NCI-H2196 treated with DMSO at 0.1 percent for 48 hours (cell line): Measurements from ENCODE around the gene KLHL22.
"Not testable (repeated sequence)": the region's sequence is repeated elsewhere in the genome, so short reads cannot be mapped to it uniquely, and the experiment has no call there.

ENCODE experiments used
- DNase-seq: peaks from one replicate; lab custom pipeline; 2025; ENCODE audit not compliant: unreplicated experiment; lab: John Stamatoyannopoulos, UW

Gene KLHL22

DNA sequence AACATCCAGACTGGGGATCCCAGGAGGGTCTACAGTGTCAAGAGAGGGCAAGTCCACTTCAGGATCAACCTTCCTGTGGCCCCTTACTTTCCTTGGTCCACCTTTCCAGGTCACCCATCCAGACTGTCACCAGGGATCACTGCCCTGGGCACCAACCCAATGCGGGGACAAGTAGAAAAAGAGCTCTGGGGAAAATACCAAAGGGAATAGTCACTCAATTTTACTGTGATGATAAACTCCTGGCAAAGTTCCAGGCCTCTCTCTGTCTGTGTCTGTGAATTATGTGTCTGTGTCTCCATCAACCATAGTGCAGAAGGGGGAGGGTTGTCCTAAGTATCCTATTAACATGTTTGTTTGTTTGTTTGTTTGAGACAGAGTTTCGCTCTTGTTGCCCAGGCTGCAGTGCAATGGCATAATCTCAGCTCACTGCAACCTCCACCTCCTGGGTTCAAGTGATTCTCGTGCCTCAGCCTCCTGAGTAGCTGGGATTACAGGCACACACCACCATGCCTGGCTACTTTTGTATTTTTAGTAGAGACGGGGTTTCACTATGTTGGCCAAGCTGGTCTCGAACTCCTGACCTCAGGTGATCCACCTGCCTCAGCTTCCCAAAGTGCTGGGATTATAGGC lies 8.8 kb upstream of the KLHL22 start:
- DNase-seq = not testable (repeated sequence)

DNA sequence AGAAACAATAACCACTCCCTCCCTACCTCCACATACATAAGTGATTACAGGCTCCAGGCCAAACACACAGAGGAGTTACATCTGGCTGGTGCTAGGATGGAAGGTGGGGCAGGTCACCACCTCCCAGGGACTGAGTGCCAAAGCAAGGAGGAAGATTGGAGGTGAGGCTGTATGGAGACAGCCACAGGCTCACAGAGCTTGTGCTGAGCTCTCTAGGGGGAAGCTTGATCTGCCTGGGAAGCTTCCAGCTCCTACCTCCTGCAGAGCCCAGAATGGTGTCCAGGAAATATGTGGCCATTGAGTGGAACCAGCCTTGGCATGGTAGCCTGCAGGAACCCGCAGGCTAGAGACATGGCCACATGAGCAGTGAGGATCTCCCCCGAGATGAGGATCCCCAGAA lies 8.2 kb upstream of the KLHL22 start:
- no peak for DNase-seq

DNA sequence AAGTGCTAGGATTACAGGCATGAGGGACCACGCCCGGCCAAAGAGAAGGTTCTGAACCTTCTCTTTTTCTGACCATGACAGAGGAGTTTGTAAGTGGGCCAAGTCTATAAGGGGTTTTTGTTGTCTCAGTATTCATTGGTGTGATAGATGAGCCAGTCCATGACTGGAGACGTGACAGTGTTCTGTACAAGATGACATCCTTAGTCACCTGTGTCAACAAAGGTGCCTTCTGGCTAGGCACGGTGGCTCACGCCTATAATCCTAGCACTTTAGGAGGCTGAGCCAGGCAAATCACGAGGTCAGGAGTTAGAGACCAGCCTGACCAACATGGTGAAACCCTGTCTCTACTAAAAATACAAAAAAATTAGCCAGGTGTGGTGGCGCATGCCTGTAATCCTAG lies 4.2 kb upstream of the KLHL22 start:
- DNase-seq = no peak

DNA sequence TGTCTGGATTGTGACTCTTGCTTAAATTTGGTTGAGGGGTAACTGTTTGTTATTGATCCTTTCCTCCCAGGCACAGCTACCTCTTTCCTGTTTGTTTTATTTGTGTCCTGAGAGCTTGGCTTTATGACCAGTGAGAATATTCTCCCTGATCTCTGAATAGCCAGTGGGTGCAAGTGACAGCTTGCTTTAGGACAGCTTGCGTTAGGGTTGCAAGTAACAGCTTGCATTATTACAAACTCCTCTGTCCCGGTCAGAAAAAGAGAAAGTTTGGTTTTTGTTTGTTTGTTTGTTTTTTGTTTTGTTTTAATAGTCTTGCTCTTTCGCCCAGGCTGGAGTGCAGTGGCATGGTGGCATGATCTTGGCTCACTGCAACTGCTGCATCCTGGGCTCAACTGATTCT lies 3.3 kb upstream of the KLHL22 start:
- DNase-seq = no peak

DNA sequence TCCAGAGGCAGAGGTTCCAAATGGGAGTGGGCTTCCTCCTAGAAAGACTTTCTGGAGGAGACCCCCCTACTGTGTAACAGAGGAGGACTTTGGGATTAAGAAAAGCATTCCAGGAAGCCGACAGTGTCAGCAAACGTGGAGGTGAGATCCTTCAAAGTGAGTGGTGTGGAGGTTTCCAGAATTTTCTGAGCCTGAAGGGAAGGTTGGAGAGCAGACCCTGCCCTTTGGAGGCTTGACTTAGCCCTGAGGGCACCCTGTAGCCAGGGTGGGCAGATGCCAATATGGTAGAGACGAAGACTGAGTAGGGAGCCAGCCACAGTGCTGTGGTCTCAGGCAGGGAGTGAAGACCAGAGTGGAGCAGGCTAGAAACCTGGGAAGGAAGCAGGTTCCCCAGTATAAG lies 1.8 kb upstream of the KLHL22 start:
- DNase-seq = no peak

DNA sequence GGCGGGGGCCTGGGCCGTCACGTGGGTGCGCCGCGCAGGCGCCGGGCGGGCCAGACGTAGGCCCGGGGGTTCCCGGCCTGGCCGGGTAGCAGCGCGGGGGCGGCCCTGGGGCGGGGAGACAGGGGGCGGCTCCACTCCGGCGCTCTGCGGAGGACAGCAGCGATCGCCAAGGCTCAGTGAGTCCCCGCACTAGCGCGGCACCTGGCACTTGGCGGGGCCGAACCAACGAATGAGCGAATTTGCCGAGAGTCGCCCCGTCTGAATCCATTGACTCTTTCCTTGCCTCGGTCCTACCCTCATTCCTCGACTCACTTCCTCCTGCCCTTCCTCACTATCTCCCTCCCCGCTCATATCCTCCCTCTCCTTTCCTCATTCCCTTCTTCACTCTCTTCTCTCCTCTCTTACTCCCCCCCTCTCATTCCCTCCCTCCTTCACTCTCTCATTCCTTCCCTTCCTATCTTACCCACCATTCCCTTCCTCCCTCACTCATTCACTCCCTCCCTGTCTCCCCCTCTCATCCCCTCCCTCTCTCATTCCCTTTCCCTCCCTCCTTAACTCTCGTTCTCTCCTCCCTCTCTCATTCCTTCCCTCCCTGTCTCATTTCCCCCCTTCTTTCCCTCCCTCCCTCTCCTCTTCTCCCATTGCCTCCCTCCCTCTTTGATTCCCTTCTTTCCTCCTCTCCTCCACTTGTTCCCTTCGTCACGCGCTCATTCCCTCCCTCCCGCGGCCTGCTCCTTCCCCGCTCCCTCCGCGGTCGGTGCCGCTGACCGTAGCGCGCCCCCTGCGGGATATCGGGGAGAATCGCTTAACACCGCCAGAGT lies 476 bp upstream of the KLHL22 start:
- peak; percentile 91 for DNase-seq

DNA sequence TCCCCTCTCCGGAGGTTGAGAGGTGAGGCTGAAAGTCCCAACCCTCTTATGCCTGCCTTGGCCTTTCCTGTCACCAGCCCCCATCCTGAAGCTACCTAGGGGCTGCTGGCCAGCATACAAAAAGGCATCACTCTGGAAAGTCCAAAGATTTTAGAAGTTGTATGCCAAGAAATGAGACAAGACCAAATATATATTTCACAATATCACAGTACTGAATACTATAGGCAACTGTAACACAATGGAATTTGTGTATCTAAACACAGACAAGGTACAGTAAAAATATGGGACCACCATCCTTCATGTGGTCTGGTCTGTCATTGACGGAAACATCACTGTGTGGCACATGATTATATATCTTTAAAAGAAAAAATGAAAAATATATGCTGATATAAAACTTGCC lies 4.2 kb downstream of the KLHL22 start:
- no peak for DNase-seq

DNA sequence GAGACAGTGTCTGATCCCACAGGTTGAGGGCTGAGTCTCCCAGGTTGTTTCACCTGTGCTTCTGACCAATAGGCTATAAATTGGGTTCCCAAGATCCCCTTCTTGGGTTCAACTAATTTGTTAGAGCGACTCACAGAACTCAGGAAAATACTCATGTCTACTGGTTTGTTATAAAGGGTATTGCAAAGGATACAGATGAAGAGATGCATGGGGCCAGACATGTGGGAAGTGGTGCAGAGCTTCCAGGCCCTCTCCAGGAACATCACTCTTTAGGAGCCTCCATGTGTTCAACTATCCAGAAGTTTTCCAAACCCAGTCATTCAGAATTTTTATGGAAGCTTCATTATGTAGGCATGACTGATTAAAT lies 4.7 kb downstream of the KLHL22 start:
- no peak for DNase-seq

DNA sequence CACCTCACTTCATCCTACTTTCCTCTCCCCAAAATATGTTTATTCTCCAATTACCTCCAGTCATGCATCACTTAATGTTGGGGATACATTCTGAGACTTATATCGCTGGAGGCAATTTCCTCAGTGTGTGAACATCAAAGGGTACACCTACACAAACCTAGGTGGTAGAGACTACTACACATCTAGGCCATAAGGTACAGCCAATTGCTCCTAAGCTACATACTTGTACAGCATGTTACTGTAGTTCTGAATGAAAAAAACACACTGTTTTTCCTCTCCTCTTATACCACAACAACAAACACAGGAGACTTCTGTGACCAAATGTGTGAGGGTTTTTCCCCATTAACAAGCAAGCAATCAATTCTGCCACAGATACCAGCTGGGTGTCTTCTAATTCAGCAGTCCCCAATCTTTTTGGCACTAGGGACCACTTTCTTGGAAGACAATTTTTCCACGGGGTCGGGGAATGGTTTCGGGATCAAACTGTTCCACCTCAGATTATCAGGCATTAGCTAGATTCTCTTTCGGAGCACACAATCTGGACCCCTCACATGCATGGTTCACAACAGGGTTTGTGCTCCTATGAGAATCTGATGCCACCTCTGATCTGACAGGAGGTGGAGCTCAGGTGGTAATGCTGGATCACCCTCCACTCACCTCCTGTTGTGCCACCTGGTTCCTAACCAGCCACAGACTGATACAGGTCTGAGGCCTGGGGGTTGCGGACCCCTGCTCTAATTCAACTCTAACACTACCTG lies 5.2 kb downstream of the KLHL22 start:
- no peak for DNase-seq

DNA sequence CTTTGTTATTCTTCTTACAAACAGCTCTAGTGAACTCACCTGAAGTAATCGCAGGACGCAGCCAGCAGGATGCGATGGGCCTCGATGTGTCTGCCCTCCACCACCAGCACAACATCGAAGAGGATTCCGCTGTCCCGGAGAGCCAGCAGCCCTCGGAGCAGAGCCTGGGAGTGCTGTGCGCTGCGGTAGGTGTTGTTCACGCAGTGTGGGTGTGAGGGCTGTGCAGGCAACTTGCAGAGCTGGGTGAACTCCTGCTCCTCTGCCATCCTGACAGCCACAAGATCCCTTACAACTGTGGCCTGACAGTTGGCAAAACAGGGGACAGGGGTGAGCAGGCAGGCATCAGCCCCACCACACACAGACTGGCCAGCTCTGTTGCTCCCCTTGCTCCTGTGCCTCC lies 6.6 kb downstream of the KLHL22 start:
- no peak for DNase-seq

DNA sequence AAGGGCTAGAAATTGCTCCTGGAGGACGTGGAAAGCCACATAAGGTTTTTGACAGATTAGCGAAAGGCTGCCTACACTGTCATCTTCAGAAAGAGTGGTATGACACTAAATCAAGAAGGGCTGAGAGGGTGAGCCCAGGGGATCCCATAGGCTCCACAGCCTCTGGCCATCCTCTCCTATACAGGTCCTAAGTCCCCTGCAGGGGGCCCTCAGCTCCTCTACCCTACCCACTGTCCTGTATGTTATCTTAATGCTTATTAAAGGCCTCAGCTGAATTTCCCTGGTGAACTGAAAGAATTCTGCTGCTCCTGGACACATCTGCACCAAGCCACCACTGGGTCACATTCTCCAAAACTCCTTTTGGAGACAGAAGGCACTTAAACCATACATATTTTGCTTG lies 7.9 kb downstream of the KLHL22 start:
- DNase-seq = no peak

DNA sequence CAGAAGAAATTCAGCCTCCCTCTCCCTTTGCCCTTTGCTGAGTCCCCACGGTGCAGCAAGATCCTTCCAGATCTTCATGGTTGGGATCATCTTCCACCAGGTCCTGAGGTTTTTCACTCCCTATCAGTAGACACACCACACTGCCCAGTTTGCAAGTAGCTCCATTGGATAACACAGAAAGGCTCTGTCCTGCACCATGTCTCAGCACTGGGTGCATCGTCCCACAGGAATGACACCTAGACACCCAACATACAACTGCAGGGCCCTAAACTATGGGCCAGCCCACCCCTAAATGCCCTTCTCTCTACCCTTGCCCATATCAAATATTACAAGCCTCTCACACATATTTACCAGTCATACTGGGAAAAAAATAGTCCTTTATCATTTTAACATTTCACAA lies 9.4 kb downstream of the KLHL22 start:
- no peak for DNase-seq

DNA sequence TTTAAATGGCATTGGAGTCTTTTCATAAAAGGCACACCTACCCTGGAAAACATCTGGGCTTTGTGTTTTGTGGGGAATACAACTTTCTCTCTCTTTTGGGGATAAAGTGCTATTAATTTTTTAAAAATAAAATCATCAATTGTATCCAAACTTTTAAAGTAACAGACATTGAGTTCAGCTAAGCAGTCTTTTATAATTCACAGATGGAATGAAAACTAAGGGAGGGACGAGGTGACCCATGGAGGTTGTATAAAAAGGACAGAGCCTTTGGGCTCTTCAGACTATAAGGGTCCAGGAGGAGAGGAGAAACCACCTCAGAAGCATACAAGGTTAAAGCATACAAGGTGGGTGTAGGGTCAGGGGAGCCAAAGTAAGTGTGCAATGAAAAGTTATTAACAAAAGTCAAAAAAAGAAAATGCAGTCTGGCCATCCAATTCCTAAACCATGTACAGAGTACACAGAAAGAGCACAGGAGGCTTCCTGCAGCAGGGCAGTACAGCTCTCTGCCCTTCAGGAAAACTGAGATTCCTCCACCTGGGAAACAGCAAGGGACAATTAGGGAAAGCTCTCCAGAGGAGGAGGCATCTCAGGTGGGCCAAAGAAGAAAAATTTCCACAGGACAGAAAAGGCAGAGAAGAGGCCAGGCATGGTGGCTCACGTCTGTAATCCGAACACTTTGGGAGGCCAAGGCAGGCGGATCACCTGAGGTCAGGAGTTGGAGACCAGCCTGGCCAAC lies 10.5 kb downstream of the KLHL22 start:
- DNase-seq = no peak

DNA sequence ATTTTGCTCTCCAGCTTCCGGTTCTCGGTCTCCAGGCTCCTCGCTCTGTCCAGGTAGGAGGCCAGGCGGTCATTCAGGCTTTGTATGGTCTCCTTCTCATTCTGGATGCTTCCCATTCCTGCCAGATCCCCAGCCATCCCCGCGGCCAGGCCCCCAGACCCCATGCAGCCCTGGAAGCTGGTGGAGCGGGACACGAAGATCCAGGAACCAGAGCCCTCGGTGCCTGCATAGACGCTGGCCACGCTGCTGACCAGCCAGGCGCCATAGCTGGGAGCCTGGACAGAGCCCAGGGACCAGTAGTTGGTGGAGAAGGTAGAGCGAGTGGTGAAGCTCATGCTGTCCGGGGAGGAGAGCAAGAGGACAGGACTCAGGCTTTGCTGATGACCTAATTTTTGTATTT lies 11.8 kb downstream of the KLHL22 start:
- DNase-seq = no peak

DNA sequence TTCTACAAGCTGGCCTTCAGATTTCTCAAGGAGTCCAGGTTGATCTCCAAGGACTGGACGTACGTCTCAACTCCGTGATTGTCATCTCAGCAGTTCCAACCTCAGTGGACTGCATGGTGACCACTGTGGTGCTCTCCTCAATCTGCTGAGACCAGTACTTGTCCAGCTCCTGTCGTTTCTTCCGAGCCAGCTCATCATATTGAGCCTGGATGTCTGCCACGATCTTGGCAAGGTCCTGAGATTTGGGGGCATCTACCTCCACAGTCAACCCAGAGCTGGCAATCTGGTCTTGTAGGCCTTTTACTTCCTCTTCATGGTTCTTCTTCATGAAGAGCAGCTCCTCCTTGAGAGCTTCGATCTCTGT lies 12.5 kb downstream of the KLHL22 start:
- DNase-seq = not testable (repeated sequence)

DNA sequence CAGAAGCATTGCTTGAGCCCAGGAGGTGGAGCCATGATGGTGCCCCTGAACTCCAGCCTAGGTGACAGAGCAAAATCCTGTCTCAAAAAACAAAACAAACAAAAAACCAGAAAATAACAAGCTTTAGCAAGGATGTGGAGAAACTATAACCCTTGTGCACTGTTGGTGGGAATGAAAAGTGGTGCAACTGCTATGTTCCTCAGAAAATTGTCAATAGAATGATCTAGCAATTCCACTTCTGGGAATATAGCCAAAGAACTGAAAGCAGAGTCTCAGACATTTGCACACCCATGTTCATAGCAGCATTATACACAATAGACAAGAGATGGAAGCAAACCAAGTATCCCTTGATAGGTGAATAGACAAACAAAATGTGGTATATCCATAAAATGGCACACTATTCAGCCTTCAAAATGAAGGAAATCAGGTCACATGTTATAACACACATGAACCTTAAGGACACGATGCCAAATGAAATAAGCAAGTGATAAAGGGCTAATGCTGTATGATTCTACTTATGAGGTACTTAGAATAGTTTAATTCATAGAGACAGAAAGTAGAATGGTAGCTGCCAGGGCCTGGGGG lies 15.9 kb downstream of the KLHL22 start:
- no peak for DNase-seq

DNA sequence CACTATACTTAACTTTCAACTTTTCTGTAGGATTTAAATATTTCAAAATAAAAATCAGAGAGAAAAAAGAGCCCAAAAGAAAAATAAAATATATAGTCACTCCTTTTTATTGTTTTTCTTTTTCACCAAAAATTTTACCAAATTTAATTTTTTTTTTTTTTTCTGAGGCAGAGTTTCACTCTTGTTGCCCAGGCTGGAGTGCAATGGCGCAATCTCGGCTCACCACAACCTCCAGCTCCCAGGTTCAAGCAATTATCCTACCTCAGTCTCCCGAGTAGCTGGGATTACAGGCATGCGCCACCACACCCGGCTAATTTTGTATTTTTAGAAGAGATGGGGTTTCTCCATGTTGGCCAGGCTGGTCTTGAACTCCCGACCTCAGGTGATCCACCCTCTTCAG lies 17.5 kb downstream of the KLHL22 start:
- not testable (repeated sequence) for DNase-seq

DNA sequence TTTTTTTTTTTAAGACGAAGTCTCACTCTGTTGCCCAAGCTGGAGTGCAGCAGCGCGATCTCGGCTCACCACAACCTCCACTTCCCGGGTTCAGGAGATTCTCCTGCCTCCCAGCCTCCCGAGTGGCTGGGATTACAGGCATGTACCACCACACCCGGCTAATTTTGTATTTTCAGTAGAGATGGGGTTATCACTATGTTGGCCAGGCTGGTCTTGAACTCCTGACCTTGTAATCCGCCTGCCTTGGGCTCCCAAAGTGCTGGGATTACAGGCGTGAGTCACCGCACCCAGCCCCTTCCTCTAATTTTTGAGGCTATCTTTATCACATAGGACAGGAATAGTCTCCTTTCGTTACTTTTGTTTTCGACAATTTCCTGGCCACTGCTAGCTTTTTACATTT lies 20.0 kb downstream of the KLHL22 start:
- DNase-seq = not testable (repeated sequence)

DNA sequence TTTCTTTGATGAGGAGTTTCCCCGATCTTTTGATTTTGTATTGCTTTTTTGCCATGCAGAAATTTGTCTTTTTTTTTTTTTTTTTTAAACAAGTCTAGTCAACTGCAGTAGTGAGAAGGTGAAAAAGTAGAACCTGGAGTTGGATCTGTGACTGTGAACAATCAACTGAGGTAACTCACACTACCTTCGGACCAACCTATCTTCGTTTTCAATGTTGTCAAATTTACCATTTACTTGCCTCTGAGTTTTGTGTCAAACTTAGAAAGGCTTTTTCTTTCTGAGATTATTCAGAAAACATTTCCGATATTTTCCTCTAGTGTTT lies 20.5 kb downstream of the KLHL22 start:
- DNase-seq = no peak

DNA sequence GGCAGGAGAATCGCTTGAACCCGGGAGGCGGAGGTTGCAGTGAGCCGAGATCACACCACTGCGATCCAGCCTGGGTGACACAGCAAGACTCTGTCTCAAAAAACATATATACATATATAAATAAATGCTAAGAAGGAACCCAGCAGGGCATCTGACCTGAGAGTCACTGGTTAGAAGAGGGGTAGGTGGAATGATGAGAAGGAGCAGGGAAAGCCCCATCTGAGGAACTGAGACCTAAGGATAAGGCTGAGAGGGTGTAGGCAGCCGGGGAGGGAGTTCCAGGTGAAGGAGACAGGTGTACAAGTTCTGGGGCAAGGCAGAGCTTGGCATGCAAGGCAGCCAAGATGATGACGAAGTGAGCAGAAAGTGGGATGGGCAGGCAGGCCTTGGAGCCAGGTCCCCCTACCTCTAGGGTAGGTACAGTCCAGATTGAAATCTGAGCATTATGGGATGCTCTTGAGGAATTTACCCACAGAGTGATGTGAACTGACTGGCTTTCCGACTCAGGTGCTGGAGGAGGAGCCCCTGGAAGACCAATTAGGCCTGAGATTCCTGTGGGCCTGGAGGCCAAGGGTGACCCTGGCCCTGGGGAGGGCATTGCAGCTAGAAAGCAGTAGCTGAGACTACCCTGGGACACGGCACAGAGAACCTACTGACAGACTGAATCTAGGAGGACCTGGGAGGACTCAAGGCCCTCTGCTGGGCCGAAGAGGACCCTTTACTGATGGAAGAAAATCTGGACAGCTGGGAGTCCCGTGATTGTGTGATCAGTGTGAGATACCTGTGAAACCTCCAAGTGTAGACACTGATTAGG lies 22.8 kb downstream of the KLHL22 start:
- DNase-seq = no peak
